GM18868 (cell line): ENCODE data around the gene ANKAR.
A peak's percentile ranks its signal among the peaks of the same experiment; 100 is the strongest.
"Not testable (repeated sequence)": the region's sequence is repeated elsewhere in the genome, so short reads cannot be mapped to it uniquely, and the experiment has no call there.

ENCODE experiments used
- ATAC-seq: cut with Tn5 transposase; IDR thresholded peaks from one replicate; pipeline ENCODE4 v1.9.1; 2021; ENCODE audit warnings: mild to moderate bottlenecking, moderate library complexity; ENCODE audit not compliant: unreplicated experiment

The ANKAR gene

GRCh38 chr2:189698020-189698887 lies 23.8 kb downstream of the ANKAR start:
- ATAC-seq: peak; percentile 71

GRCh38 chr2:189700681-189701080 lies 26.2 kb downstream of the ANKAR start:
- ATAC-seq: no peak

- ATAC-seq: no peak
Observed at GRCh38 chr2:189702071-189702470, 27.6 kb downstream of the ANKAR start.

GRCh38 chr2:189709501-189710221 lies 35.2 kb downstream of the ANKAR start:
- no peak for ATAC-seq

- not testable (repeated sequence) for ATAC-seq
Observed at GRCh38 chr2:189717593-189717992, 43.1 kb downstream of the ANKAR start.

GRCh38 chr2:189719571-189719970 lies 45.1 kb downstream of the ANKAR start:
- no peak for ATAC-seq

- no peak for ATAC-seq
Observed at GRCh38 chr2:189723192-189723591, 48.7 kb downstream of the ANKAR start.
